GM23338 (cell line): ENCODE data around the gene NAP1L4. TPM values are rescaled to one million over a fixed set of nuclear protein-coding genes. Genes with fewer than 3 reads are reported as not detected.

Source experiments
- ATAC-seq: fragments of 200-7000 bp; cut with Tn5 transposase; 3 replicates; pipeline ENCODE4 v1.9.1; 2020
- DNase-seq: peaks from one replicate; pipeline ENCODE4 v3.0.0-alpha.2; 2015; ENCODE audit warnings: low spot score
- H2AFZ ChIP-seq: fragments of 200-600 bp; sonication (generic); 2 replicates; pipeline ENCODE4 v1.8.0; 2016; ENCODE audit warnings: antibody characterized with exemption, mild to moderate bottlenecking, moderate library complexity
- H3F3A ChIP-seq: fragments of 200-600 bp; sonication (generic); replicated peaks from 2 replicates; pipeline ENCODE4 v1.8.0; 2017; ENCODE audit warnings: antibody characterized with exemption, mixed run types, low read depth
- H3K27ac ChIP-seq: fragments of 200-600 bp; sonication (generic); 2 replicates; pipeline ENCODE4 v1.6.1; 2016; ENCODE audit warnings: low read depth
- H3K27me3 ChIP-seq: fragments of 200-600 bp; sonication (generic); 2 replicates; pipeline ENCODE4 v1.8.0; 2016; ENCODE audit warnings: mild to moderate bottlenecking, mixed run types, moderate library complexity; ENCODE audit not compliant: insufficient read depth
- H3K36me3 ChIP-seq: fragments of 200-600 bp; sonication (generic); 2 replicates; pipeline ENCODE4 v1.8.0; 2016; ENCODE audit warnings: mild to moderate bottlenecking; ENCODE audit not compliant: insufficient read depth
- H3K4me1 ChIP-seq: fragments of 200-600 bp; sonication (generic); 2 replicates; pipeline ENCODE4 v1.8.0; 2016; ENCODE audit warnings: mild to moderate bottlenecking, moderate library complexity; ENCODE audit not compliant: insufficient read depth
- H3K4me2 ChIP-seq: fragments of 200-600 bp; sonication (generic); 2 replicates; pipeline ENCODE4 v1.7.1; 2017; ENCODE audit warnings: mixed run types
- H3K4me3 ChIP-seq: fragments of 200-600 bp; sonication (generic); 2 replicates; pipeline ENCODE4 v1.6.1; 2016; ENCODE audit warnings: mixed run types
- H3K79me2 ChIP-seq: fragments of 200-600 bp; sonication (generic); replicated peaks from 2 replicates; pipeline ENCODE4 v1.8.0; 2017; ENCODE audit warnings: mild to moderate bottlenecking; ENCODE audit not compliant: insufficient read depth
- H3K9me2 ChIP-seq: fragments of 200-600 bp; sonication (generic); 2 replicates; pipeline ENCODE4 v1.8.0; 2017; ENCODE audit not compliant: insufficient read depth
- H4K20me1 ChIP-seq: fragments of 200-600 bp; sonication (generic); replicated peaks from 2 replicates; pipeline ENCODE4 v1.8.0; 2017; ENCODE audit warnings: mild to moderate bottlenecking; ENCODE audit not compliant: insufficient read depth
- H3K27ac Mint-ChIP-seq: 2 replicates; pipeline ENCODE4 v1.8.0; 2020; ENCODE audit warnings: inconsistent platforms, mild to moderate bottlenecking, moderate library complexity, mixed read lengths
- H3K27me3 Mint-ChIP-seq: 3 replicates; pipeline ENCODE4 v1.8.0; 2022; ENCODE audit warnings: low read depth, mild to moderate bottlenecking, moderate library complexity, mixed read lengths, inconsistent platforms; ENCODE audit not compliant: insufficient read depth, poor library complexity
- H3K36me3 Mint-ChIP-seq: 3 replicates; pipeline ENCODE4 v1.8.0; 2021; ENCODE audit warnings: low read depth, mild to moderate bottlenecking, inconsistent platforms, moderate library complexity, mixed read lengths
- H3K4me1 Mint-ChIP-seq: 3 replicates; pipeline ENCODE4 v1.8.0; 2020; ENCODE audit warnings: mild to moderate bottlenecking, inconsistent platforms, mixed read lengths
- H3K4me3 Mint-ChIP-seq: 3 replicates; pipeline ENCODE4 v1.8.0; 2021; ENCODE audit warnings: moderate library complexity, mild to moderate bottlenecking, inconsistent platforms, mixed read lengths
- H3K9me3 Mint-ChIP-seq: 3 replicates; pipeline ENCODE4 v1.8.0; 2020; ENCODE audit warnings: moderate library complexity, mild to moderate bottlenecking, inconsistent platforms, mixed read lengths
- ETS1 ChIP-seq: IDR thresholded peaks from 2 replicates; pipeline ENCODE4 v1.6.1; 2016; ENCODE audit warnings: antibody characterized with exemption
- NANOG ChIP-seq: IDR thresholded peaks from 2 replicates; pipeline ENCODE4 v1.6.1; 2016; ENCODE audit warnings: antibody characterized with exemption, borderline replicate concordance
- polyA plus RNA-seq: library from polyadenylated mRNA; unstranded; fragments of >200 nt; fragmentation: Nextera tagmentation; extraction: Ambion mirVana; gene quantifications from 2 replicates; pipeline ENCODE4 v1.2.1, GENCODE V29; 2016
- total RNA-seq: library from RNA; depleted of rRNA; stranded (reverse); fragments of >200 nt; shearing (Covaris generic); gene quantifications from 2 replicates; pipeline ENCODE4 v1.2.3, GENCODE V29; 2014
- TF ChIP-seq, protein P1 (sequence below): IDR thresholded peaks from one replicate; pipeline ENCODE4 v1.6.1; 2018; ENCODE audit warnings: antibody characterized with exemption; ENCODE audit not compliant: unreplicated experiment
- TF ChIP-seq, protein P2 (sequence below), 2 experiments: fragments of 200-600 bp in 1 of 2; sonication (generic) in 1 of 2; conservative IDR thresholded peaks; 2 replicates each; pipeline versions ENCODE4 v1.5.1 to v1.6.1; 2016 to 2017; ENCODE audit warnings: antibody characterized with exemption in 2 of 2, low read depth in 2 of 2, mild to moderate bottlenecking in 2 of 2, moderate library complexity in 1 of 2

The NAP1L4 gene
- total and polyA plus RNA-seq, 2 experiments from 2014 or later: 181 to 189 TPM

GRCh38 chr11:3002871-3003270 is 10.7 kb upstream of the NAP1L4 start:
- H3K4me2 ChIP-seq: no peak overlapping the region
- H3K4me1 ChIP-seq: no peaks in the 10 kb centered on the region
- H3K27ac Mint-ChIP-seq: no peak overlapping the region; the same call in 1 of the 2 replicates
- H3K27me3 ChIP-seq: no peaks in the 10 kb centered on the region
- H2AFZ ChIP-seq: no peak overlapping the region
- DNase-seq: no peak
- no peak overlapping the region for H3K4me3 ChIP-seq
- peaks cover 5% of the 10 kb centered on the region for H3K27me3 Mint-ChIP-seq
- H3K79me2 ChIP-seq: no peaks in the 10 kb centered on the region
- H3K36me3 Mint-ChIP-seq: peaks cover 68% of the 10 kb centered on the region
- no peaks in the 10 kb centered on the region for H3K9me3 Mint-ChIP-seq
- TF ChIP-seq, protein P1, sequence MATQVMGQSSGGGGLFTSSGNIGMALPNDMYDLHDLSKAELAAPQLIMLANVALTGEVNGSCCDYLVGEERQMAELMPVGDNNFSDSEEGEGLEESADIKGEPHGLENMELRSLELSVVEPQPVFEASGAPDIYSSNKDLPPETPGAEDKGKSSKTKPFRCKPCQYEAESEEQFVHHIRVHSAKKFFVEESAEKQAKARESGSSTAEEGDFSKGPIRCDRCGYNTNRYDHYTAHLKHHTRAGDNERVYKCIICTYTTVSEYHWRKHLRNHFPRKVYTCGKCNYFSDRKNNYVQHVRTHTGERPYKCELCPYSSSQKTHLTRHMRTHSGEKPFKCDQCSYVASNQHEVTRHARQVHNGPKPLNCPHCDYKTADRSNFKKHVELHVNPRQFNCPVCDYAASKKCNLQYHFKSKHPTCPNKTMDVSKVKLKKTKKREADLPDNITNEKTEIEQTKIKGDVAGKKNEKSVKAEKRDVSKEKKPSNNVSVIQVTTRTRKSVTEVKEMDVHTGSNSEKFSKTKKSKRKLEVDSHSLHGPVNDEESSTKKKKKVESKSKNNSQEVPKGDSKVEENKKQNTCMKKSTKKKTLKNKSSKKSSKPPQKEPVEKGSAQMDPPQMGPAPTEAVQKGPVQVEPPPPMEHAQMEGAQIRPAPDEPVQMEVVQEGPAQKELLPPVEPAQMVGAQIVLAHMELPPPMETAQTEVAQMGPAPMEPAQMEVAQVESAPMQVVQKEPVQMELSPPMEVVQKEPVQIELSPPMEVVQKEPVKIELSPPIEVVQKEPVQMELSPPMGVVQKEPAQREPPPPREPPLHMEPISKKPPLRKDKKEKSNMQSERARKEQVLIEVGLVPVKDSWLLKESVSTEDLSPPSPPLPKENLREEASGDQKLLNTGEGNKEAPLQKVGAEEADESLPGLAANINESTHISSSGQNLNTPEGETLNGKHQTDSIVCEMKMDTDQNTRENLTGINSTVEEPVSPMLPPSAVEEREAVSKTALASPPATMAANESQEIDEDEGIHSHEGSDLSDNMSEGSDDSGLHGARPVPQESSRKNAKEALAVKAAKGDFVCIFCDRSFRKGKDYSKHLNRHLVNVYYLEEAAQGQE: no peak
- ATAC-seq: no peak
- no peak overlapping the region for H3K4me3 Mint-ChIP-seq
- no peaks in the 10 kb centered on the region for H3K4me1 Mint-ChIP-seq
- H3K36me3 ChIP-seq: peaks cover 21% of the 10 kb centered on the region
- no peaks in the 10 kb centered on the region; the same call in none of the 2 replicates for H4K20me1 ChIP-seq
- no peak overlapping the region for H3K27ac ChIP-seq
- 0 out of 2 replicates have a peak, but pooled peaks cover 3% of the 10 kb centered on the region for H3F3A ChIP-seq
- H3K9me2 ChIP-seq: no peaks in the 10 kb centered on the region

DNA sequence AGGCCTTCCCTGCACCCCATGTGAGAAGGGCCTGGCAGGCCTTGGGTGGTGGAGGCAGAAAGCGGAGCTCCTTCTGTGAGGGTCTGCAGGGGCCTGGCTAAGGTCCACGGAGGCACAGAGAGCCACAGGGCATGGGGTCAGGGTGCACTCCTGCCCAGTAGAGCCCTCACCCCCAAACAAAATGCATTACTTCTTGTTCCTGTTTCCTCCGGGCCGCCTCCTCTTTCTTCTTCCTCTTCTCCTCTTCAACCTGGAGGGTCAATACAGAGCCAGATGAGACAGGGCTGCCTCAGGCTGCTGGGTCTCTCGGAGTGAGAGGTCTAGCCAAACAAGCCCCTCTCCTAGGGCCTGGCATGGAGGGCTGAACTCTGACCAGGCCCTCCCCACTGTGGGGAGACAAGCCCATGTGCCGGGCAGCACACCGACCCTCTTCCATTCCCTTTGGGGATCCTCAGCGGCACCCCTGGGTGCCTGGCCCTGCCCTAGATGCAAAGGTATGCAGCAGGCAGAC is 10.3 kb upstream of the NAP1L4 start:
- H3K27ac ChIP-seq: no peak overlapping the region
- H3K9me3 Mint-ChIP-seq: no peaks in the 10 kb centered on the region
- H3K27ac Mint-ChIP-seq: no peak overlapping the region
- ATAC-seq (no peak), DNase-seq (no peak)
- H3K36me3 ChIP-seq: peaks cover 21% of the 10 kb centered on the region
- H4K20me1 ChIP-seq: no peaks in the 10 kb centered on the region; the same call in none of the 2 replicates
- H3F3A ChIP-seq: 0 out of 2 replicates have a peak, but pooled peaks cover 3% of the 10 kb centered on the region
- no peaks in the 10 kb centered on the region for H3K27me3 ChIP-seq
- no peak overlapping the region for H3K4me3 ChIP-seq
- H3K4me3 Mint-ChIP-seq: no peak overlapping the region
- peaks cover 63% of the 10 kb centered on the region for H3K36me3 Mint-ChIP-seq
- H3K4me1 ChIP-seq: no peaks in the 10 kb centered on the region
- no peaks in the 10 kb centered on the region for H3K9me2 ChIP-seq
- H2AFZ ChIP-seq: no peak overlapping the region
- H3K27me3 Mint-ChIP-seq: peaks cover 5% of the 10 kb centered on the region
- no peaks in the 10 kb centered on the region for H3K79me2 ChIP-seq
- no peak overlapping the region for H3K4me2 ChIP-seq
- H3K4me1 Mint-ChIP-seq: no peaks in the 10 kb centered on the region
- TF ChIP-seq, protein P1: no peak
- TF ChIP-seq, protein P2, sequence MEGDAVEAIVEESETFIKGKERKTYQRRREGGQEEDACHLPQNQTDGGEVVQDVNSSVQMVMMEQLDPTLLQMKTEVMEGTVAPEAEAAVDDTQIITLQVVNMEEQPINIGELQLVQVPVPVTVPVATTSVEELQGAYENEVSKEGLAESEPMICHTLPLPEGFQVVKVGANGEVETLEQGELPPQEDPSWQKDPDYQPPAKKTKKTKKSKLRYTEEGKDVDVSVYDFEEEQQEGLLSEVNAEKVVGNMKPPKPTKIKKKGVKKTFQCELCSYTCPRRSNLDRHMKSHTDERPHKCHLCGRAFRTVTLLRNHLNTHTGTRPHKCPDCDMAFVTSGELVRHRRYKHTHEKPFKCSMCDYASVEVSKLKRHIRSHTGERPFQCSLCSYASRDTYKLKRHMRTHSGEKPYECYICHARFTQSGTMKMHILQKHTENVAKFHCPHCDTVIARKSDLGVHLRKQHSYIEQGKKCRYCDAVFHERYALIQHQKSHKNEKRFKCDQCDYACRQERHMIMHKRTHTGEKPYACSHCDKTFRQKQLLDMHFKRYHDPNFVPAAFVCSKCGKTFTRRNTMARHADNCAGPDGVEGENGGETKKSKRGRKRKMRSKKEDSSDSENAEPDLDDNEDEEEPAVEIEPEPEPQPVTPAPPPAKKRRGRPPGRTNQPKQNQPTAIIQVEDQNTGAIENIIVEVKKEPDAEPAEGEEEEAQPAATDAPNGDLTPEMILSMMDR (conservative IDR thresholded peaks at IDR 0.05; ENCODE audit: low read depth in 2 of 2): no peak
- TF ChIP-seq ETS1 (no peak), NANOG (no peak)
